GM12878 (cell line): ENCODE data around the gene ADGRD2. TPM values are rescaled to one million over a fixed set of nuclear protein-coding genes. Genes with fewer than 3 reads are reported as not detected.

Experiments used
- ATAC-seq: fragments of 200-7000 bp; cut with Tn5 transposase; 3 replicates; pipeline ENCODE4 v1.9.1; 2020; ENCODE audit warnings: mild to moderate bottlenecking, moderate library complexity
- BruUV-seq: library from RNA; stranded (reverse); fragments of 400-500 nt; replicated peaks from 2 replicates; lab custom pipeline; 2021; lab: Mats Ljungman, UMichigan
- CTCF ChIA-PET: fragments of 300-600 bp; sonication (Branson Sonifier 250); formaldehyde crosslinking; extraction: SDS; loops from one replicate; lab custom pipeline; 2021; ENCODE audit warnings: inconsistent platforms; lab: Yijun Ruan, JAX
- POLR2A ChIA-PET: fragments of 350-600 bp; formaldehyde crosslinking; extraction: SDS; loops from one replicate; lab custom pipeline; 2021; ENCODE audit warnings: inconsistent platforms; lab: Charles Lee
- RAD21 ChIA-PET: fragments of 300-600 bp; sonication (Branson Sonifier 250); formaldehyde crosslinking; loops from one replicate; lab custom pipeline; 2023; ENCODE audit warnings: antibody characterized with exemption; ENCODE audit not compliant: unreplicated experiment; lab: Charles Lee
- SMC1A ChIA-PET: fragments of 300-600 bp; sonication (Branson Sonifier 250); formaldehyde crosslinking; loops from one replicate; lab custom pipeline; 2023; ENCODE audit not compliant: unreplicated experiment, uncharacterized antibody; lab: Charles Lee
- DNase-seq: peaks from one replicate; pipeline ENCODE4 v3.0.0-alpha.2; 2011; ENCODE audit warnings: low read depth, low spot score
- FAIRE-seq: peaks from 3 replicates; lab custom pipeline; 2011; peaks lifted over from hg19 to GRCh38; lab: Jason Lieb, UNC
- H2AFZ ChIP-seq: 2 replicates; pipeline ENCODE4 v1.6.0; 2011; ENCODE audit warnings: low read depth, low read length, control low read depth; ENCODE audit not compliant: control insufficient read depth
- H3K27ac ChIP-seq: 2 replicates; pipeline ENCODE4 v1.5.1; 2011; ENCODE audit warnings: control low read depth; ENCODE audit not compliant: control insufficient read depth, insufficient read depth
- H3K27me3 ChIP-seq, 2 experiments: replicated peaks in 1 of 2; 2 replicates each; pipeline versions ENCODE4 v1.6.0 to v1.6.1; 2011; ENCODE audit warnings: low read length in 1 of 2; ENCODE audit not compliant: control insufficient read depth in 2 of 2, insufficient read depth in 2 of 2
- H3K36me3 ChIP-seq, 2 experiments: 2 replicates each; pipeline ENCODE4 v1.5.1; 2011; ENCODE audit warnings: low read length in 1 of 2; ENCODE audit not compliant: control insufficient read depth in 2 of 2, insufficient read depth in 2 of 2
- H3K4me1 ChIP-seq: 2 replicates; pipeline ENCODE4 v1.6.1; 2011; ENCODE audit warnings: mild to moderate bottlenecking, low read length, moderate library complexity, mixed read lengths; ENCODE audit not compliant: control insufficient read depth, insufficient read depth
- H3K4me2 ChIP-seq: 2 replicates; pipeline ENCODE4 v1.6.0; 2011; ENCODE audit warnings: control low read depth; ENCODE audit not compliant: control insufficient read depth, insufficient read depth
- H3K4me3 ChIP-seq: fragments of 200-600 bp; sonication (generic); 2 replicates; pipeline ENCODE4 v1.5.1; 2016
- H3K79me2 ChIP-seq: 2 replicates; pipeline ENCODE4 v1.6.0; 2011; ENCODE audit warnings: low read length; ENCODE audit not compliant: control insufficient read depth, insufficient read depth
- H3K9ac ChIP-seq: 2 replicates; pipeline ENCODE4 v1.8.0; 2011; ENCODE audit warnings: low read length, control low read depth, mixed read lengths; ENCODE audit not compliant: control insufficient read depth, insufficient read depth
- H3K9me3 ChIP-seq: replicated peaks from 3 replicates; pipeline ENCODE4 v1.5.1; 2011; ENCODE audit warnings: mild to moderate bottlenecking, low read length; ENCODE audit not compliant: control insufficient read depth, insufficient read depth
- H4K20me1 ChIP-seq: 2 replicates; pipeline ENCODE4 v1.6.0; 2011; ENCODE audit not compliant: control insufficient read depth, insufficient read depth
- BCL11A ChIP-seq: IDR thresholded peaks from 2 replicates; pipeline ENCODE4 v1.6.1; 2011; ENCODE audit warnings: low read depth, low read length
- BHLHE40 ChIP-seq, 2 experiments: fragments of 450-650 bp in 1 of 2; IDR thresholded peaks; 2 replicates each; pipeline ENCODE4 v1.6.1; 2011 to 2017; ENCODE audit warnings: low read depth in 2 of 2, borderline replicate concordance in 1 of 2, improper control_type of control experiment in 1 of 2, low read length in 1 of 2, mild to moderate bottlenecking in 1 of 2
- ESRRA ChIP-seq: IDR thresholded peaks from 2 replicates; pipeline ENCODE4 v1.6.1; 2012; ENCODE audit warnings: mild to moderate bottlenecking, low read length, improper control_type of control experiment
- FOS ChIP-seq: IDR thresholded peaks from 3 replicates; pipeline ENCODE4 v1.6.1; 2011; ENCODE audit warnings: borderline replicate concordance; ENCODE audit not compliant: insufficient read length; ENCODE audit errors: extremely low read depth
- FOXK2 ChIP-seq: fragments of 450-650 bp; IDR thresholded peaks from 2 replicates; pipeline ENCODE4 v1.6.1; 2017; ENCODE audit warnings: mild to moderate bottlenecking, moderate library complexity
- MEF2B ChIP-seq: fragments of 450-650 bp; IDR thresholded peaks from 2 replicates; pipeline ENCODE4 v1.6.1; 2018; ENCODE audit warnings: mild to moderate bottlenecking, moderate library complexity; ENCODE audit not compliant: partially characterized antibody, poor library complexity, severe bottlenecking
- MXI1 ChIP-seq: fragments of 150-350 bp; IDR thresholded peaks from 2 replicates; pipeline ENCODE4 v1.6.1; 2011; ENCODE audit warnings: low read depth, mild to moderate bottlenecking, inconsistent platforms, low read length, improper control_type of control experiment
- MYC ChIP-seq: IDR thresholded peaks from 2 replicates; pipeline ENCODE4 v1.6.1; 2011; ENCODE audit warnings: mild to moderate bottlenecking, low read length, moderate library complexity, inconsistent platforms; ENCODE audit not compliant: insufficient read depth, insufficient replicate concordance, insufficient read length, severe bottlenecking
- PAX8 ChIP-seq: fragments of 450-650 bp; IDR thresholded peaks from 2 replicates; pipeline ENCODE4 v1.6.1; 2017; ENCODE audit warnings: mild to moderate bottlenecking, moderate library complexity
- PML ChIP-seq: IDR thresholded peaks from 2 replicates; pipeline ENCODE4 v1.6.1; 2012; ENCODE audit warnings: low read length, inconsistent platforms
- POLR2A ChIP-seq: IDR thresholded peaks from 2 replicates; pipeline ENCODE4 v1.6.1; 2011; ENCODE audit warnings: low read depth, mild to moderate bottlenecking, low read length
- RAD21 ChIP-seq: IDR thresholded peaks from 2 replicates; pipeline ENCODE4 v1.6.1; 2011; ENCODE audit warnings: mild to moderate bottlenecking, low read depth, low read length, moderate library complexity; ENCODE audit not compliant: insufficient read depth
- RUNX3 ChIP-seq: IDR thresholded peaks from 2 replicates; pipeline ENCODE4 v1.6.1; 2012; ENCODE audit warnings: low read length, inconsistent platforms
- SMAD1 ChIP-seq: fragments of 450-650 bp; IDR thresholded peaks from 2 replicates; pipeline ENCODE4 v1.6.1; 2018; ENCODE audit warnings: mild to moderate bottlenecking, low read depth; ENCODE audit not compliant: partially characterized antibody
- SREBF2 ChIP-seq: IDR thresholded peaks from 2 replicates; pipeline ENCODE4 v1.6.1; 2012; ENCODE audit warnings: mild to moderate bottlenecking, low read length
- ZBTB11 ChIP-seq: fragments of 450-650 bp; formaldehyde crosslinking; IDR thresholded peaks from 2 replicates; pipeline ENCODE4 v1.5.0; 2022; ENCODE audit warnings: mild to moderate bottlenecking, missing genetic modification characterization
- ZBTB33 ChIP-seq: fragments of 450-650 bp; IDR thresholded peaks from 2 replicates; pipeline ENCODE4 v1.6.1; 2017; ENCODE audit warnings: mild to moderate bottlenecking
- ZNF622 ChIP-seq: fragments of 450-650 bp; IDR thresholded peaks from 2 replicates; pipeline ENCODE4 v1.6.1; 2017; ENCODE audit warnings: mild to moderate bottlenecking, inconsistent platforms
- WGBS: methylation state at CpG from one replicate; pipeline ENCODE4 v1.1.6; 2016; ENCODE audit warnings: low lambda C conversion rate; ENCODE audit not compliant: insufficient replicate concordance, insufficient coverage; ENCODE audit errors: missing lambda C conversion rate; 5-methylcytosine and 5-hydroxymethylcytosine counted together
- in situ Hi-C: fragments of 300-500 bp; cut with MboI; formaldehyde crosslinking; loops from 9 replicates; pipeline ENCODE4 v1.14.3; 2018; ENCODE audit warnings: mixed read lengths
- intact Hi-C: fragments of 100-400 bp; cut with micrococcal nuclease; formaldehyde crosslinking; loops from one replicate; pipeline ENCODE4 v1.14.2; 2022; ENCODE audit not compliant: unreplicated experiment
- polyA plus RNA-seq, 11 experiments: library from polyadenylated mRNA; depleted of rRNA in 4 of 11; unstranded in 6 of 11; stranded (reverse) in 5 of 11; fragments of >200 nt; fragmentation: Nextera tagmentation in 4 of 11; fragmentation: Illumina TruSeq in 1 of 11; extraction: Ambion mirVana in 4 of 11; extraction: Trizol in 1 of 11; gene quantifications; 1 replicate in 1 of 11; 2 replicates in 10 of 11; pipeline versions ENCODE4 v1.2.1 to v1.2.3, GENCODE V29; 2011 to 2016; ENCODE audit warnings: inconsistent platforms in 2 of 11, missing spikeins in 2 of 11, low read depth in 1 of 11
- total RNA-seq, 4 experiments: library from RNA; depleted of rRNA in 3 of 4; stranded (reverse); fragments of >200 nt in 3 of 4; fragmentation: Illumina TruSeq in 1 of 4; extraction: Trizol in 1 of 4; gene quantifications; 2 replicates each; pipeline versions ENCODE4 v1.2.1 to v1.2.3, GENCODE V29; 2013 to 2021
- TF ChIP-seq, protein P1 (sequence below): IDR thresholded peaks from 2 replicates; pipeline ENCODE4 v1.6.1; 2012; ENCODE audit warnings: low read depth, low read length, improper control_type of control experiment

ADGRD2 gene
- total and polyA plus RNA-seq, 10 of the 15 experiments (the other 5 are each of a cell fraction or from before 2014, with no cell fraction given), result not detected

- H3K4me3 ChIP-seq, result no peak overlapping the region
- no peak for ATAC-seq
- H3K4me2 ChIP-seq, result no peak overlapping the region
- intact Hi-C loops, result no loop called here
- no peaks in the 10 kb centered on the region; a peak in 2 of 4 replicates for H3K27me3 ChIP-seq
- no peak overlapping the region for H3K9ac ChIP-seq
- BruUV-seq, result no TSS peak
- H4K20me1 ChIP-seq, result no peaks in the 10 kb centered on the region
- DNase-seq, result no peak
- no peaks in the 10 kb centered on the region for H3K9me3 ChIP-seq
- no peak overlapping the region for H3K27ac ChIP-seq
- no peaks in the 10 kb centered on the region for H3K36me3 ChIP-seq
- ChIA-PET POLR2A (no interaction called here), SMC1A (no interaction called here), RAD21 (no interaction called here), CTCF (no interaction called here)
- 31% methylated on average over 4 of the region's 4 CpGs for WGBS
- H3K79me2 ChIP-seq, result no peaks in the 10 kb centered on the region
- no peak for FAIRE-seq
- peaks cover 23% of the 10 kb centered on the region for H3K4me1 ChIP-seq
- in situ Hi-C loops, result no loop called here
- no peak overlapping the region for H2AFZ ChIP-seq
- TF ChIP-seq BHLHE40 (IDR thresholded peaks at IDR 0.05; ENCODE audit: borderline replicate concordance in 1 of 2, low read depth in 2 of 2, low read length in 1 of 2) (no peak), POLR2A (no peak), FOXK2 (no peak), BCL11A (no peak), RUNX3 (no peak), ZBTB33 (no peak), MEF2B (no peak), ZBTB11 (CRISPR knock-in tag) (no peak), RAD21 (no peak), ZNF622 (no peak), MYC (no peak), MXI1 (no peak), ESRRA (no peak), SMAD1 (no peak), PML (no peak), PAX8 (no peak), FOS (no peak), SREBF2 (no peak)
- TF ChIP-seq, protein P1, sequence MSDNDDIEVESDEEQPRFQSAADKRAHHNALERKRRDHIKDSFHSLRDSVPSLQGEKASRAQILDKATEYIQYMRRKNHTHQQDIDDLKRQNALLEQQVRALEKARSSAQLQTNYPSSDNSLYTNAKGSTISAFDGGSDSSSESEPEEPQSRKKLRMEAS, result no peak
These were observed 43.0 kb downstream of the ADGRD2 start for GRCh38 chr9:124493218-124493617.
